HEK293T (cell line): ENCODE data around the gene WRNIP1.

ENCODE experiments used
- FOXA1 ChIP-seq: fragments of 450-650 bp; IDR thresholded peaks from 2 replicates; pipeline ENCODE4 v1.6.1; 2016; ENCODE audit warnings: mild to moderate bottlenecking
- L3MBTL2 ChIP-seq: fragments of 450-650 bp; conservative IDR thresholded peaks from 2 replicates; pipeline ENCODE4 v1.6.1; 2016; ENCODE audit warnings: mild to moderate bottlenecking

- TF ChIP-seq FOXA1 (no peak), L3MBTL2 (no peak)
Observed at GRCh38 chr6:2781685-2782355, 16.6 kb downstream of the WRNIP1 start.
